ENCODE measurements around the gene EML6.

DNA sequence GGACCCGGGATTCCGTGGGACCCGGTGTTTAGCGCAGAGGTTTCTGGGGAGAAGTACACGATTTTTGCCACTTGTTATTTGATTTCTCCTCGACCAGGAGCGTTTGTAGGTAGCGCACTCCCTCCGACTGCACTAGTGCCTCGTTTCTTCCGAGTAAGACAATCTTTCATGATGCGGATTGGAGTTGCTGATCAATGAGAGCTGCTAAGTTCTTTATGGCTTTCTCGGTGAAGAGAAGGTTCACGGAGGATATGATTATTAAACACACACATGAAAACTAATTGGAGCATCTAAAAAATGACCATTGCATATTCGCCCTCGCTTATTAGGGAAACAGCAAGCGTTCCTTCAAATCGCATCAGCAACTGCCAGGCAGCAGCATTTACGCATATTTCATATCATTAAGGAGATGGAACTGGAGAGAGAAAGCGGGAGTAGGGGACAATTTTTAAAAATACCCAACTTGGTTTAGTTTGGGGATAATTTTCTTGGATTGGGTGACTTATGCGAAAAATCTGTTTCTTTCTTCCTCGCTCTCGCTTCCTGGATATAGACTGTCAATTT, 616 bp downstream of the EML6 start:
- TF ChIP-seq, protein P1, sequence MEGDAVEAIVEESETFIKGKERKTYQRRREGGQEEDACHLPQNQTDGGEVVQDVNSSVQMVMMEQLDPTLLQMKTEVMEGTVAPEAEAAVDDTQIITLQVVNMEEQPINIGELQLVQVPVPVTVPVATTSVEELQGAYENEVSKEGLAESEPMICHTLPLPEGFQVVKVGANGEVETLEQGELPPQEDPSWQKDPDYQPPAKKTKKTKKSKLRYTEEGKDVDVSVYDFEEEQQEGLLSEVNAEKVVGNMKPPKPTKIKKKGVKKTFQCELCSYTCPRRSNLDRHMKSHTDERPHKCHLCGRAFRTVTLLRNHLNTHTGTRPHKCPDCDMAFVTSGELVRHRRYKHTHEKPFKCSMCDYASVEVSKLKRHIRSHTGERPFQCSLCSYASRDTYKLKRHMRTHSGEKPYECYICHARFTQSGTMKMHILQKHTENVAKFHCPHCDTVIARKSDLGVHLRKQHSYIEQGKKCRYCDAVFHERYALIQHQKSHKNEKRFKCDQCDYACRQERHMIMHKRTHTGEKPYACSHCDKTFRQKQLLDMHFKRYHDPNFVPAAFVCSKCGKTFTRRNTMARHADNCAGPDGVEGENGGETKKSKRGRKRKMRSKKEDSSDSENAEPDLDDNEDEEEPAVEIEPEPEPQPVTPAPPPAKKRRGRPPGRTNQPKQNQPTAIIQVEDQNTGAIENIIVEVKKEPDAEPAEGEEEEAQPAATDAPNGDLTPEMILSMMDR (IDR thresholded peaks at IDR 0.05), result no peak
- TF ChIP-seq POLR2A (IDR thresholded peaks at IDR 0.05) (no peak), POLR2AphosphoS5 (IDR thresholded peaks at IDR 0.05) (no peak), EP300 (IDR thresholded peaks at IDR 0.05) (no peak)

Data from gastroesophageal sphincter (tissue), 3 donors.